Panc1 (cell line): ENCODE measurements around the gene ZWINT.

Experiments used
- CTCF ChIP-seq: fragments of 450-650 bp; IDR thresholded peaks from 2 replicates; pipeline ENCODE4 v1.5.1; 2017; ENCODE audit warnings: mild to moderate bottlenecking
- SIN3A ChIP-seq: IDR thresholded peaks from 2 replicates; pipeline ENCODE4 v1.6.1; 2012; ENCODE audit warnings: low read depth, mild to moderate bottlenecking, low read length, moderate library complexity, borderline replicate concordance; ENCODE audit not compliant: insufficient read depth
- TF ChIP-seq, protein P1 (sequence below), 2 experiments: IDR thresholded peaks; 2 replicates each; pipeline ENCODE4 v1.6.1; 2011 to 2012; ENCODE audit warnings: low read depth in 2 of 2, control low read depth in 1 of 2, low read length in 1 of 2, mild to moderate bottlenecking in 1 of 2, moderate library complexity in 1 of 2; ENCODE audit not compliant: insufficient read depth in 1 of 2

GRCh38 chr10:56341612-56342011 lies 19.4 kb downstream of the ZWINT start:
- TF ChIP-seq SIN3A = no peak
- no peak for TF ChIP-seq CTCF
- TF ChIP-seq, protein P1, sequence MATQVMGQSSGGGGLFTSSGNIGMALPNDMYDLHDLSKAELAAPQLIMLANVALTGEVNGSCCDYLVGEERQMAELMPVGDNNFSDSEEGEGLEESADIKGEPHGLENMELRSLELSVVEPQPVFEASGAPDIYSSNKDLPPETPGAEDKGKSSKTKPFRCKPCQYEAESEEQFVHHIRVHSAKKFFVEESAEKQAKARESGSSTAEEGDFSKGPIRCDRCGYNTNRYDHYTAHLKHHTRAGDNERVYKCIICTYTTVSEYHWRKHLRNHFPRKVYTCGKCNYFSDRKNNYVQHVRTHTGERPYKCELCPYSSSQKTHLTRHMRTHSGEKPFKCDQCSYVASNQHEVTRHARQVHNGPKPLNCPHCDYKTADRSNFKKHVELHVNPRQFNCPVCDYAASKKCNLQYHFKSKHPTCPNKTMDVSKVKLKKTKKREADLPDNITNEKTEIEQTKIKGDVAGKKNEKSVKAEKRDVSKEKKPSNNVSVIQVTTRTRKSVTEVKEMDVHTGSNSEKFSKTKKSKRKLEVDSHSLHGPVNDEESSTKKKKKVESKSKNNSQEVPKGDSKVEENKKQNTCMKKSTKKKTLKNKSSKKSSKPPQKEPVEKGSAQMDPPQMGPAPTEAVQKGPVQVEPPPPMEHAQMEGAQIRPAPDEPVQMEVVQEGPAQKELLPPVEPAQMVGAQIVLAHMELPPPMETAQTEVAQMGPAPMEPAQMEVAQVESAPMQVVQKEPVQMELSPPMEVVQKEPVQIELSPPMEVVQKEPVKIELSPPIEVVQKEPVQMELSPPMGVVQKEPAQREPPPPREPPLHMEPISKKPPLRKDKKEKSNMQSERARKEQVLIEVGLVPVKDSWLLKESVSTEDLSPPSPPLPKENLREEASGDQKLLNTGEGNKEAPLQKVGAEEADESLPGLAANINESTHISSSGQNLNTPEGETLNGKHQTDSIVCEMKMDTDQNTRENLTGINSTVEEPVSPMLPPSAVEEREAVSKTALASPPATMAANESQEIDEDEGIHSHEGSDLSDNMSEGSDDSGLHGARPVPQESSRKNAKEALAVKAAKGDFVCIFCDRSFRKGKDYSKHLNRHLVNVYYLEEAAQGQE (IDR thresholded peaks at IDR 0.05; ENCODE audit: insufficient read depth in 1 of 2, low read depth in 2 of 2, low read length in 1 of 2) = no peak
